Measurements from ENCODE around the gene SLC46A1.

- TF ChIP-seq, protein P1, sequence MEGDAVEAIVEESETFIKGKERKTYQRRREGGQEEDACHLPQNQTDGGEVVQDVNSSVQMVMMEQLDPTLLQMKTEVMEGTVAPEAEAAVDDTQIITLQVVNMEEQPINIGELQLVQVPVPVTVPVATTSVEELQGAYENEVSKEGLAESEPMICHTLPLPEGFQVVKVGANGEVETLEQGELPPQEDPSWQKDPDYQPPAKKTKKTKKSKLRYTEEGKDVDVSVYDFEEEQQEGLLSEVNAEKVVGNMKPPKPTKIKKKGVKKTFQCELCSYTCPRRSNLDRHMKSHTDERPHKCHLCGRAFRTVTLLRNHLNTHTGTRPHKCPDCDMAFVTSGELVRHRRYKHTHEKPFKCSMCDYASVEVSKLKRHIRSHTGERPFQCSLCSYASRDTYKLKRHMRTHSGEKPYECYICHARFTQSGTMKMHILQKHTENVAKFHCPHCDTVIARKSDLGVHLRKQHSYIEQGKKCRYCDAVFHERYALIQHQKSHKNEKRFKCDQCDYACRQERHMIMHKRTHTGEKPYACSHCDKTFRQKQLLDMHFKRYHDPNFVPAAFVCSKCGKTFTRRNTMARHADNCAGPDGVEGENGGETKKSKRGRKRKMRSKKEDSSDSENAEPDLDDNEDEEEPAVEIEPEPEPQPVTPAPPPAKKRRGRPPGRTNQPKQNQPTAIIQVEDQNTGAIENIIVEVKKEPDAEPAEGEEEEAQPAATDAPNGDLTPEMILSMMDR (IDR thresholded peaks at IDR 0.05), result no peak
- no peak for TF ChIP-seq POLR2A (IDR thresholded peaks at IDR 0.05)
Measured at GRCh38 chr17:28404812-28405570, 1.0 kb downstream of the SLC46A1 start.

Data from uterus (tissue), 2 donors.